AG09309 (cell line): ENCODE data around the gene AXIN1.
"Not testable (repeated sequence)": the region's sequence is repeated elsewhere in the genome, so short reads cannot be mapped to it uniquely, and the experiment has no call there.

Source experiments
- DNase-seq: peaks from one replicate; pipeline ENCODE4 v3.0.0-alpha.2; 2010; ENCODE audit warnings: low read depth
- H3K4me3 ChIP-seq: 2 replicates; pipeline ENCODE4 v1.5.1; 2011; ENCODE audit warnings: mild to moderate bottlenecking, low read depth, low read length, moderate library complexity; ENCODE audit not compliant: control insufficient read depth
- TF ChIP-seq, protein P1 (sequence below): IDR thresholded peaks from 2 replicates; pipeline ENCODE4 v1.5.1; 2011; ENCODE audit warnings: mild to moderate bottlenecking, low read depth, low read length, inconsistent platforms; ENCODE audit not compliant: insufficient read depth, control insufficient read depth; ENCODE audit errors: missing control alignments

The AXIN1 gene

DNA sequence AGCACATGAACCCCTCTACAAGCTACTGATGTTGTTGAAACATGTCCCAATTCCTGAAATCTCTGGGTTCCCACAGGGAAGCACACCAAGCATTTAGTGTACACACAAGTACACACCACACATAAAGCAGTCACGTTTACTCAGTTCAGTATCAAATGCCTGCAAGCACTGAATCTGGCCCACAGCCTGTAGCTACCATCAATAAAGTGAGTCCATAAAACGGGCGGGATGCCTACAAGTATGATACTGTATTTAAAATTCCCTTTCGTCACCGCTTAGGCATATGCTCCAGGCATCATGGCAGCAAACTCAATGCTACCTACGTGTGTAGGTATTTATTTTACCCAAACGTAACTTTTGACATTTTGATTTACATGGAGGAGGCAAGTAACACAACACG is 2.3 kb downstream of the AXIN1 start:
- no peak overlapping the region for H3K4me3 ChIP-seq
- TF ChIP-seq, protein P1, sequence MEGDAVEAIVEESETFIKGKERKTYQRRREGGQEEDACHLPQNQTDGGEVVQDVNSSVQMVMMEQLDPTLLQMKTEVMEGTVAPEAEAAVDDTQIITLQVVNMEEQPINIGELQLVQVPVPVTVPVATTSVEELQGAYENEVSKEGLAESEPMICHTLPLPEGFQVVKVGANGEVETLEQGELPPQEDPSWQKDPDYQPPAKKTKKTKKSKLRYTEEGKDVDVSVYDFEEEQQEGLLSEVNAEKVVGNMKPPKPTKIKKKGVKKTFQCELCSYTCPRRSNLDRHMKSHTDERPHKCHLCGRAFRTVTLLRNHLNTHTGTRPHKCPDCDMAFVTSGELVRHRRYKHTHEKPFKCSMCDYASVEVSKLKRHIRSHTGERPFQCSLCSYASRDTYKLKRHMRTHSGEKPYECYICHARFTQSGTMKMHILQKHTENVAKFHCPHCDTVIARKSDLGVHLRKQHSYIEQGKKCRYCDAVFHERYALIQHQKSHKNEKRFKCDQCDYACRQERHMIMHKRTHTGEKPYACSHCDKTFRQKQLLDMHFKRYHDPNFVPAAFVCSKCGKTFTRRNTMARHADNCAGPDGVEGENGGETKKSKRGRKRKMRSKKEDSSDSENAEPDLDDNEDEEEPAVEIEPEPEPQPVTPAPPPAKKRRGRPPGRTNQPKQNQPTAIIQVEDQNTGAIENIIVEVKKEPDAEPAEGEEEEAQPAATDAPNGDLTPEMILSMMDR, result no peak
- DNase-seq, result no peak

DNA sequence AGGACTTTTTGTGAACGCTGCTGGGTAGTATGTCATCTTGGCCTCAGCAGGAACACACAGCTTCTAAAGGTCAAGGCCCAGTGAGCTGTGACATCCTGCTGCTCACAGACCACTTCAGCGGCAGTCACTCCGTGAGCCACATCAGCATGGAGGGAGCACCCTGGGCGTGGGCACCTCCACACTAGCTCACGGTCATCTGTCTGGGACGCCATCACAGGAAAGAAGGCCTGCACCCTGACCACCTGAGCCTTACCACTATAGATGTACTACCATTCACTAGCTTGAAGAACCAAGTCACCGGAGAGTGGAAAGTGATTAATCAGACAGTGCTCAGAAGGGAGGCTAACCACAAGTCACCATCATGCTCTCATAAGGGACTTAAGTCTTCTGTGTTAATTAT is 3.3 kb downstream of the AXIN1 start:
- TF ChIP-seq, protein P1, result no peak
- H3K4me3 ChIP-seq, result no peak overlapping the region
- DNase-seq, result no peak

DNA sequence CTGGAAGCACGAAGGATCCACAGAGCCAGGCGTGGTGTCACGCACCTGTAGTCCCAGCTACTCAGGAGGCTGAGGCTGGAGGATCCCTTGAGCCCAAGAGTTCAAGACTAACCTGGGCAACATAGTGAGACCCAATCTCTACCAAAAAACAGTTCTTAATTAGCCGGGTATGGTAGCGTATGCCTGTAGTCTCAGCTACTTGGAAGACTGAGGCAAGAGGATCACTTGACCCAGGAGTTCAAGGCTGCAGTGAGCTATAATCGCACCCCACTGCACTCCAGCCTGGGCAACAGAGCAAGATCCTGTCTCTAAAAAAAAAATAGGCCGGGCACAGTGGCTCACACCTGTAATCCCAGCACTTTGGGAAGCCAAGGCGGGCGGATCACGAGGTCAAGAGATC is 4.0 kb downstream of the AXIN1 start:
- not testable (repeated sequence) for DNase-seq, H3K4me3 ChIP-seq

DNA sequence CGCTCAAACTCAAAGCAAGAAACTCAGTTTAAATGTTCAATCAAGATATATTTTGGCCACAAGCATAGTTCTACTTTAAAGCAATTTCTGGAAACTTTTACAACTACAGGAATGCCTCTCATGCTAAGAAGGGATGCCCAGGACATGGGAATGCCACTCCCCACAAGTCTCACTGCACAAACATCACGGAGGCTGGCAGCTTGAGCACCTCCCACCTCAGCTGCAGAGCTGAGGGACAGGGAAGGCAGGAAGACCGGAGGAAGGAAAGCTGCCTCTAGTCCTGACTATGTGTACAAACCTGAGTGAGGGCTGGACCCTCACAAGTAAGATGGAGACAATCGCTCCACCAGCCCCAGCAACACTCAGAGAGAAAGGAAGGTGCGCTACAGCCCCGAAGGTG is 5.3 kb downstream of the AXIN1 start:
- no peak for DNase-seq
- H3K4me3 ChIP-seq, result no peak overlapping the region
- TF ChIP-seq, protein P1, result no peak

DNA sequence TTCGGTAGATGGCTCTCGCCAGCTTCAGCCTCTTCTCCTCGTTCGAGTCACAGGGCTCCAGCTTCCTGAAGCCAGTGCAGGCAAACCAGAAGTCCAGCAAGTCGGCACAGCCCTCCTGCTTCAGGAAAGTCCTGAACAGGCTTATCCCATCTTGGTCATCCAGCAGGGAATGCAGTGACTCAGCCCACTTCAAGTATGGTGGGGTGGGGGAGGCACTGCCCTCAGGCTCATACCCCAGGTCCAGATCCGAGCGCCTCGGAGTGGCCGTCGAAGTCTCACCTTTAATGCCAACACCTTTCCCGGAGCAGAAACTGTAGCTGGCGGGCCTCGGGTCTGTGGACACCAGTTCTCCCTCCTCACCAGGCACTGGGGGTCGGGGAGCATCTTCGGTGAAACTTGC is 5.9 kb downstream of the AXIN1 start:
- DNase-seq, result no peak

DNA sequence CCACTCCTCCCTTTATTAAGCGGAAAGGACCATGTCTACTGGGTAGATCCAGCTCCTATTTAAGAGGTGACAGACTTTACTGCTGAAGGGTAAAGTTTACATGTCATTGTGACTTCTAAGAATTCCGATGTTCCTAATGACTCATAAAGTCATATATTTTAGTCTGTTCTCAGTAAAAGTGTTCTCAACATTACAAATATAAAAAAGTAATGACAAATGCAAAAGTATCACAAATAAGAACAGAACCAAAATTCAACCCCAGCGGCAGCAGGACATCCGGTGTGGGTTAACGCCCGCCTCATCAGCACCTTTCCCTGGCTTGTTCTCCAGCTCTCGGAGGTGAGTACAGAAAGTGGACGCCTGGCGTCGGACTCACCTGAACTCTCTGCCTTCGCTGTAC is 6.8 kb downstream of the AXIN1 start:
- no peak overlapping the region for H3K4me3 ChIP-seq
- TF ChIP-seq, protein P1, result no peak
- DNase-seq, result no peak

More for the DNA sequence above, 5.9 kb downstream of the AXIN1 start:
- H3K4me3 ChIP-seq, result no peak overlapping the region
- TF ChIP-seq, protein P1, result no peak

DNA sequence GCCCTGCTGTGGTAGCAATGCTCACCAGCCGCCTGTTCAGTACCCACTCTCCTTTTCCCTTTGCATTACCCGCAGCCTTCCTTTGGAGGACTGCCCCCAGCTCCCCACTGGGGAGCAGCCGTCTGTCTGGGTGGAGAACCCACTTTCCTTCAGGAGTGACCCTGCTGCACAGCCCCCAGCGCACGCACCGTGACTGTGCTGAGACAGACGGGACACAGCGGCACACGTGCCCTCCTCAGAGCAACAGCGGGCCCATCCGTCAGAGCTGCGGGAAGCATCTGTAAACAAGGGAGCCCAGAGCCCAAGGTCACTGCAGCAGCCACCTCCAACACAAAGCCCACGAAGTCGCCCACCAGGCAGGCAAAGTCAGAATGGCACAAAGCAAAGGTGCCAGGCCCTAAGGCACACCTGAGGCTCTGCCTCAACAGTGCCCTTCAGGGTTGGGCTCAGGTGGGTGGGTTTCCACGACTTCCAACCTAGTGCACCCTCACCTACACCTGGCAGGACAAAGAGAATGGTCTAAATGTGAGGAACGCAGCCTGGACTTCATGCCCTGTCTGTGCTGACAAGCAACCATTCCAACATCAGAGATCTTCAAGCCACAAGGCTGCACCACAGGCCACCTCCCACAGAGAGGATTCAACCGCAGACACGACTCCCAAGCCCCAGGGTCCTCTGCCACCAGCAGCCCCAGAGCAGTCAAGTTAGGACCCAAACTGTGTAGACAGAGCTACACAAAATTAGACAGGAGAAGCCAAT is 9.9 kb downstream of the AXIN1 start:
- DNase-seq, result no peak
- H3K4me3 ChIP-seq, result no peak overlapping the region
- TF ChIP-seq, protein P1, result no peak

DNA sequence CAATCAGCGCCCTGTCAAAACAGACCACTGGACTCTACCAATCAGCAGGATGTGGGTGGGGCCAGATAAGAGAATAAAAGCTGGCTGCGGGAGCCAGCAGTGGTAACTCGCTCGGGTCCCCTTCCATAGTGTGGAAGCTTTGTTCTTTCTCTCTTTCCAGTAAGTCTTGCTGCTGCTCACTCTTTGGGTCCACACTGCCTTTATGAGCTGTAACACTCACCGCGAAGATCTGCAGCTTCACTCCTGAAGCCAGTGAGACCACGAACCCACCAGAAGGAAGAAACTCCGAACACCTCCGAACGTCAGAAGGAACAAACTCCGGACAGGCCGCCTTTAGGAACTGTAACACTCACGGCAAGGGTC is 10.6 kb downstream of the AXIN1 start:
- not testable (repeated sequence) for H3K4me3 ChIP-seq, DNase-seq

DNA sequence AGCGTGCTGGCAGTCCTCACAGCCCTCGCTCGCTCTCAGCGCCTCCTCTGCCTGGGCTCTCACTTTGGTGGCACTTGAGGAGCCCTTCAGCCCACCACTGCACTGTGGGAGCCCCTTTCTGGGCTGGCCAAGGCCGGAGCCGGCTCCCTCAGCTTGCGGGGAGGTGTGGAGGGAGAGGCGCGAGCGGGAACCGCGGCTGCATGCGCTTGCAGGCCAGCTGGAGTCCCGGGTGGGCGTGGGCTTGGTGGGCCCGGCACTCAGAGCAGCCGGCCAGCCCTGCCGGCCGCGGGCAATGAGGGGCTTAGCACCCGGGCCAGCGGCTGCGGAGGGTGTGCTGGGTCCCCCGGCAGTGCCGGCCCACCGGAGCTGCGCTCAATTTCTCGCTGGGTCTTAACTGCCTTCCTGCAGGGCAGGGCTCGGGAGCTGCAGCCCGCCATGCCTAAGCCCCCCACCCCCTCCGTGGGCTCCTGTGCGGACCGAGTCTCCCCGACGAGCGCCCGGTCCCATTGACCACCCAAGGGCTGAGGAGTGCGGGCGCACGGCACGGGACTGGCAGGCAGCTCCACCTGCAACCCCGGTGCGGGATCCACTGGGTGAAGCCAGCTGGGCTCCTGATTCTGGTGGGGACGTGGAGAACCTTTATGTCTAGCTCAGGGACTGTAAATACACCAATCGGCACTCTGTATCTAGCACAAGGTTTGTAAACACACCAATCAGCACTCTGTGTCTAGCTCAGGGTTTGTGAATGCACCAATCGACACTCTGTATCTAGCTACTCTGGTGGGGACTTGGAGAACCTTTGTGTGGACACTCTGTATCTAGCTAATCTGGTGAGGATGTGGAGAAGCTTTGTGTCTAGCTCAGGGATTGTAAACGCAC is 11.2 kb downstream of the AXIN1 start:
- not testable (repeated sequence) for DNase-seq, H3K4me3 ChIP-seq
